K562 (cell line): ENCODE measurements around the gene KLHL29. TPM values are rescaled to one million over a fixed set of nuclear protein-coding genes. Genes with fewer than 3 reads are reported as not detected.
A peak's percentile ranks its signal among the peaks of the same experiment; 100 is the strongest.

Source experiments
- ATAC-seq: fragments of 200-7000 bp; cut with Tn5 transposase; 3 replicates; pipeline ENCODE4 v1.9.1; 2020; ENCODE audit warnings: moderate library complexity
- BruUV-seq: library from RNA; stranded (reverse); fragments of 400-500 nt; replicated peaks from 2 replicates; lab custom pipeline; 2021; lab: Mats Ljungman, UMichigan
- CTCF ChIA-PET: fragments of 300-600 bp; formaldehyde crosslinking; extraction: SDS; loops from one replicate; lab custom pipeline; 2021; ENCODE audit warnings: low intra/inter-chr PET ratio; lab: Yijun Ruan, JAX
- POLR2A ChIA-PET: fragments of 300-600, 350-650 bp; sonication (Branson Sonifier 250); formaldehyde crosslinking; extraction: SDS; loops from one replicate; lab custom pipeline; 2021; ENCODE audit warnings: antibody characterized with exemption, inconsistent platforms; lab: Yijun Ruan, JAX
- DNase-seq, 4 experiments: peaks; one replicate each; pipeline versions ENCODE4 v3.0.0 to v3.0.0-alpha.2; 2011 to 2018; ENCODE audit warnings: low spot score in 3 of 4, mixed read lengths in 3 of 4; ENCODE audit errors: extremely low read depth in 1 of 4
- FAIRE-seq: peaks from 2 replicates; lab custom pipeline; 2011; peaks lifted over from hg19 to GRCh38; lab: Jason Lieb, UNC
- H2AFZ ChIP-seq: 2 replicates; pipeline ENCODE4 v1.6.0; 2011; ENCODE audit warnings: low read depth, low read length, control low read depth, inconsistent platforms
- H3K27ac ChIP-seq: fragments of 200-600 bp; 3 replicates; pipeline ENCODE4 v1.8.0; 2011; ENCODE audit warnings: low read depth, mild to moderate bottlenecking, control low read depth, inconsistent platforms, low read length, moderate library complexity, mixed read lengths; ENCODE audit errors: extremely low read depth
- H3K27me3 ChIP-seq, 2 experiments: fragments of 300-600 bp in 1 of 2; 2 replicates in 1 of 2; 3 replicates in 1 of 2; pipeline versions ENCODE4 v1.6.0 to v1.8.0; 2011; ENCODE audit warnings: inconsistent platforms in 2 of 2, low read length in 2 of 2, mild to moderate bottlenecking in 1 of 2, mixed read lengths in 1 of 2, moderate library complexity in 1 of 2; ENCODE audit not compliant: control insufficient read depth in 2 of 2, insufficient read depth in 2 of 2
- H3K36me3 ChIP-seq: fragments of 300-600 bp; 3 replicates; pipeline ENCODE4 v1.8.0; 2011; ENCODE audit warnings: mild to moderate bottlenecking, low read length, inconsistent platforms; ENCODE audit not compliant: control insufficient read depth, insufficient read depth
- H3K4me1 ChIP-seq, 2 experiments: fragments of 200-600 bp in 1 of 2; replicated peaks in 1 of 2; 2 replicates in 1 of 2; 3 replicates in 1 of 2; pipeline versions ENCODE4 v1.5.1 to v1.8.0; 2011; ENCODE audit warnings: inconsistent platforms in 2 of 2, low read length in 2 of 2, mild to moderate bottlenecking in 1 of 2, mixed read lengths in 1 of 2, moderate library complexity in 1 of 2; ENCODE audit not compliant: control insufficient read depth in 2 of 2, insufficient read depth in 2 of 2
- H3K4me2 ChIP-seq: 2 replicates; pipeline ENCODE4 v1.6.1; 2011; ENCODE audit warnings: low read length, control low read depth, inconsistent platforms, mixed read lengths; ENCODE audit not compliant: insufficient read depth
- H3K4me3 ChIP-seq: fragments of 200-600 bp; sonication (generic), shearing (Covaris generic); 2 replicates; pipeline ENCODE4 v1.5.1; 2016; ENCODE audit warnings: control low read depth, inconsistent platforms
- H3K79me2 ChIP-seq: fragments of 200-600 bp; 3 replicates; pipeline ENCODE4 v1.8.0; 2011; ENCODE audit warnings: low read length, inconsistent platforms; ENCODE audit not compliant: control insufficient read depth, insufficient read depth
- H3K9ac ChIP-seq, 2 experiments: 2 replicates each; pipeline versions ENCODE4 v1.6.0 to v1.6.1; 2011; ENCODE audit warnings: low read depth in 2 of 2, low read length in 2 of 2, control low read depth in 1 of 2, inconsistent platforms in 1 of 2, mild to moderate bottlenecking in 1 of 2, mixed read lengths in 1 of 2; ENCODE audit not compliant: insufficient read depth in 1 of 2
- H3K9me1 ChIP-seq: one replicate; pipeline ENCODE4 v1.6.0; 2011; ENCODE audit warnings: inconsistent platforms, mild to moderate bottlenecking, low read length, moderate library complexity; ENCODE audit not compliant: control insufficient read depth, insufficient read depth
- H3K9me3 ChIP-seq: replicated peaks from 2 replicates; pipeline ENCODE4 v1.5.1; 2011; ENCODE audit warnings: low read depth, low read length, inconsistent platforms; ENCODE audit not compliant: control insufficient read depth, insufficient read depth
- H4K20me1 ChIP-seq: replicated peaks from 2 replicates; pipeline ENCODE4 v1.6.1; 2011; ENCODE audit warnings: low read length, inconsistent platforms, mixed read lengths; ENCODE audit not compliant: control insufficient read depth, insufficient read depth
- CREM ChIP-seq: IDR thresholded peaks from 2 replicates; pipeline ENCODE4 v1.6.1; 2014; ENCODE audit warnings: antibody characterized with exemption, low read depth
- GATAD2A ChIP-seq: fragments of 450-650 bp; IDR thresholded peaks from 2 replicates; pipeline ENCODE4 v1.6.1; 2017
- GTF3C2 ChIP-seq: IDR thresholded peaks from 3 replicates; pipeline ENCODE4 v1.6.1; 2011; ENCODE audit warnings: borderline replicate concordance, mild to moderate bottlenecking, moderate library complexity; ENCODE audit not compliant: insufficient read length; ENCODE audit errors: extremely low read depth
- TEAD2 ChIP-seq: fragments of 450-650 bp; IDR thresholded peaks from 2 replicates; pipeline ENCODE4 v1.6.1; 2016; ENCODE audit warnings: missing genetic modification characterization, control low read depth, missing compliant biosample characterization
- WGBS: fragments of 100-300 bp; shearing (Covaris generic); methylation state at CpG from one replicate; pipeline ENCODE4 v1.1.6; 2016; ENCODE audit warnings: low coverage, mixed read lengths; ENCODE audit not compliant: insufficient coverage; ENCODE audit errors: missing lambda C conversion rate; 5-methylcytosine and 5-hydroxymethylcytosine counted together
- in situ Hi-C: fragments of 300-500 bp; cut with MboI; formaldehyde crosslinking; loops from 4 replicates; pipeline ENCODE4 v1.15.0; 2018; ENCODE audit warnings: inconsistent platforms, mixed read lengths
- intact Hi-C: fragments of 100-400 bp; cut with micrococcal nuclease; formaldehyde crosslinking; loops from 2 replicates; pipeline ENCODE4 v1.14.2; 2022
- polyA plus RNA-seq, 8 experiments: library from polyadenylated mRNA; depleted of rRNA in 4 of 8; stranded (reverse) in 5 of 8; unstranded in 3 of 8; fragments of >200 nt; fragmentation: Nextera tagmentation in 2 of 8; fragmentation: Illumina TruSeq in 1 of 8; extraction: Ambion mirVana in 2 of 8; extraction: Trizol in 1 of 8; gene quantifications; 2 replicates each; pipeline versions ENCODE4 v1.2.1 to v1.2.3, GENCODE V29; 2011 to 2014; ENCODE audit warnings: inconsistent platforms in 1 of 8, missing spikeins in 1 of 8
- total RNA-seq, 7 experiments: library from RNA; depleted of rRNA in 6 of 7; stranded (reverse); fragments of >200 nt in 6 of 7; fragmentation: Illumina TruSeq in 2 of 7; extraction: Trizol in 2 of 7; gene quantifications; 2 replicates each; pipeline versions ENCODE4 v1.2.1 to v1.2.3, GENCODE V29; 2011 to 2021; ENCODE audit warnings: low replicate concordance in 1 of 7
- TF ChIP-seq, protein P1 (sequence below): sonication (generic); formaldehyde crosslinking; IDR thresholded peaks from 2 replicates; pipeline ENCODE4 v1.4.0; 2020; ENCODE audit warnings: mild to moderate bottlenecking, missing genetic modification reagents
- TF ChIP-seq, protein P2 (sequence below): fragments of 250-450 bp; sonication (Bioruptor Pico); IDR thresholded peaks from 2 replicates; pipeline ENCODE4 v1.5.0; 2020; ENCODE audit warnings: mild to moderate bottlenecking, borderline replicate concordance

The KLHL29 gene
- total and polyA plus RNA-seq, 9 of the 15 experiments (the other 6 are each of a cell fraction or from before 2014, with no cell fraction given) = 0.03 to 0.31 (median 0.08) TPM; not detected in 1

GRCh38 chr2:23602116-23602515 lies 217.1 kb downstream of the KLHL29 start:
- H2AFZ ChIP-seq = no peak overlapping the region
- POLR2A ChIA-PET = interaction anchor here (1.7 kb wide), 1 partner anchor 11 kb away, joined by 7 read pairs; no protein-coding TSS in a partner anchor
- H3K79me2 ChIP-seq = no peaks in the 10 kb centered on the region
- in situ Hi-C loops (no loop called here), intact Hi-C loops (no loop called here)
- H4K20me1 ChIP-seq = no peaks in the 10 kb centered on the region
- WGBS = 2% methylated on average over 12 of the region's 12 CpGs
- peak; percentile 39; the same call in 1 of the 2 replicates for TF ChIP-seq CREM
- TF ChIP-seq, protein P1, sequence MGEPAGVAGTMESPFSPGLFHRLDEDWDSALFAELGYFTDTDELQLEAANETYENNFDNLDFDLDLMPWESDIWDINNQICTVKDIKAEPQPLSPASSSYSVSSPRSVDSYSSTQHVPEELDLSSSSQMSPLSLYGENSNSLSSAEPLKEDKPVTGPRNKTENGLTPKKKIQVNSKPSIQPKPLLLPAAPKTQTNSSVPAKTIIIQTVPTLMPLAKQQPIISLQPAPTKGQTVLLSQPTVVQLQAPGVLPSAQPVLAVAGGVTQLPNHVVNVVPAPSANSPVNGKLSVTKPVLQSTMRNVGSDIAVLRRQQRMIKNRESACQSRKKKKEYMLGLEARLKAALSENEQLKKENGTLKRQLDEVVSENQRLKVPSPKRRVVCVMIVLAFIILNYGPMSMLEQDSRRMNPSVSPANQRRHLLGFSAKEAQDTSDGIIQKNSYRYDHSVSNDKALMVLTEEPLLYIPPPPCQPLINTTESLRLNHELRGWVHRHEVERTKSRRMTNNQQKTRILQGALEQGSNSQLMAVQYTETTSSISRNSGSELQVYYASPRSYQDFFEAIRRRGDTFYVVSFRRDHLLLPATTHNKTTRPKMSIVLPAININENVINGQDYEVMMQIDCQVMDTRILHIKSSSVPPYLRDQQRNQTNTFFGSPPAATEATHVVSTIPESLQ (CRISPR knock-in tag) = no peak
- ATAC-seq = peak; percentile 46; the same call in 2 of the 3 replicates
- no peaks in the 10 kb centered on the region for H3K4me1 ChIP-seq
- CTCF ChIA-PET = no interaction called here
- no peaks in the 10 kb centered on the region for H3K36me3 ChIP-seq
- no peak for FAIRE-seq
- H3K9me1 ChIP-seq = no peaks in the 10 kb centered on the region
- no peak overlapping the region for H3K4me3 ChIP-seq
- no peak overlapping the region for H3K27ac ChIP-seq
- H3K27me3 ChIP-seq = peaks cover 22 to 73% of the 10 kb centered on the region in 2 experiments; a peak in 4 of 5 replicates
- BruUV-seq = no TSS peak
- H3K4me2 ChIP-seq = no peak overlapping the region
- DNase-seq = no peak
- H3K9me3 ChIP-seq = no peaks in the 10 kb centered on the region
- no peak overlapping the region for H3K9ac ChIP-seq

- ChIA-PET POLR2A (interaction anchor here (1.7 kb wide), 1 partner anchor 10 kb away, joined by 7 read pairs; no protein-coding TSS in a partner anchor), CTCF (no interaction called here)
- no peak for FAIRE-seq
Measured at GRCh38 chr2:23603156-23603555, 218.2 kb downstream of the KLHL29 start.

More at GRCh38 chr2:23603156-23603555, 218.2 kb downstream of the KLHL29 start:
- Histone ChIP-seq H4K20me1 (no peaks in the 10 kb centered on the region), H3K4me1 (no peaks in the 10 kb centered on the region), H3K4me3 (no peak overlapping the region)
- intact Hi-C loops = no loop called here
- no peak for ATAC-seq
- TF ChIP-seq GTF3C2 (no peak), GATAD2A (no peak), TEAD2 (tag) (no peak)
- TF ChIP-seq, protein P2, sequence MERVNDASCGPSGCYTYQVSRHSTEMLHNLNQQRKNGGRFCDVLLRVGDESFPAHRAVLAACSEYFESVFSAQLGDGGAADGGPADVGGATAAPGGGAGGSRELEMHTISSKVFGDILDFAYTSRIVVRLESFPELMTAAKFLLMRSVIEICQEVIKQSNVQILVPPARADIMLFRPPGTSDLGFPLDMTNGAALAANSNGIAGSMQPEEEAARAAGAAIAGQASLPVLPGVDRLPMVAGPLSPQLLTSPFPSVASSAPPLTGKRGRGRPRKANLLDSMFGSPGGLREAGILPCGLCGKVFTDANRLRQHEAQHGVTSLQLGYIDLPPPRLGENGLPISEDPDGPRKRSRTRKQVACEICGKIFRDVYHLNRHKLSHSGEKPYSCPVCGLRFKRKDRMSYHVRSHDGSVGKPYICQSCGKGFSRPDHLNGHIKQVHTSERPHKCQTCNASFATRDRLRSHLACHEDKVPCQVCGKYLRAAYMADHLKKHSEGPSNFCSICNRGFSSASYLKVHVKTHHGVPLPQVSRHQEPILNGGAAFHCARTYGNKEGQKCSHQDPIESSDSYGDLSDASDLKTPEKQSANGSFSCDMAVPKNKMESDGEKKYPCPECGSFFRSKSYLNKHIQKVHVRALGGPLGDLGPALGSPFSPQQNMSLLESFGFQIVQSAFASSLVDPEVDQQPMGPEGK (CRISPR knock-in tag) = no peak
- TF ChIP-seq, all 486 proteins: peak for 0
- no peaks in the 10 kb centered on the region for H3K9me1 ChIP-seq
- no peaks in the 10 kb centered on the region for H3K79me2 ChIP-seq
- DNase-seq = no peak
- H3K27ac ChIP-seq = no peak overlapping the region
- in situ Hi-C loops = no loop called here
- no peak overlapping the region for H3K4me2 ChIP-seq
- H3K36me3 ChIP-seq = no peaks in the 10 kb centered on the region
- BruUV-seq = no TSS peak
- no peaks in the 10 kb centered on the region for H3K9me3 ChIP-seq
- H3K9ac ChIP-seq = no peak overlapping the region
- no peak overlapping the region for H2AFZ ChIP-seq
- peaks cover 19 to 67% of the 10 kb centered on the region in 2 experiments; a peak in 4 of 5 replicates for H3K27me3 ChIP-seq
- 0% methylated on average over 6 of the region's 6 CpGs for WGBS
